Common myeloid progenitor, CD34-positive (primary cell): ENCODE results near the gene SLC24A3.

Experiments
- CTCF ChIA-PET: fragments of 350-600 bp; sonication (Branson Sonifier 250); formaldehyde crosslinking; loops from one replicate; lab custom pipeline; 2021; ENCODE audit warnings: antibody characterized with exemption; lab: Charles Lee
- POLR2A ChIA-PET: fragments of 350-600 bp; sonication (Branson Sonifier 250); formaldehyde crosslinking; loops from one replicate; lab custom pipeline; 2021; ENCODE audit warnings: antibody characterized with exemption; lab: Charles Lee
- DNase-seq, 3 donors: peaks; one replicate each; pipeline versions ENCODE4 v3.0.0 to v3.0.0-alpha.2; 2013
- H3K27ac ChIP-seq, 2 experiments: 1 replicate in 1 of 2; 2 replicates in 1 of 2; pipeline ENCODE4 v1.7.0; 2013; ENCODE audit warnings: inconsistent platforms in 2 of 2, low read length in 2 of 2, mild to moderate bottlenecking in 2 of 2, low read depth in 1 of 2, moderate library complexity in 1 of 2; ENCODE audit not compliant: severe bottlenecking in 2 of 2, insufficient read depth in 1 of 2, poor library complexity in 1 of 2
- H3K27me3 ChIP-seq, 5 experiments: replicated peaks in 2 of 5; 1 replicate in 3 of 5; 2 replicates in 2 of 5; pipeline versions ENCODE4 v1.6.1 to v1.7.0; 2013; ENCODE audit warnings: low read length in 4 of 5, mild to moderate bottlenecking in 2 of 5, moderate library complexity in 2 of 5, inconsistent platforms in 1 of 5; ENCODE audit not compliant: insufficient read depth in 5 of 5, control insufficient read depth in 4 of 5
- H3K36me3 ChIP-seq, 4 experiments: 1 replicate in 2 of 4; 2 replicates in 2 of 4; pipeline versions ENCODE4 v1.6.1 to v1.7.0; 2013; ENCODE audit warnings: low read length in 3 of 4, control low read depth in 1 of 4, mild to moderate bottlenecking in 1 of 4; ENCODE audit not compliant: control insufficient read depth in 4 of 4, insufficient read depth in 4 of 4
- H3K4me1 ChIP-seq, 4 experiments: 1 replicate in 3 of 4; 2 replicates in 1 of 4; pipeline versions ENCODE4 v1.6.1 to v1.7.1; 2013; ENCODE audit warnings: low read length in 3 of 4, mild to moderate bottlenecking in 3 of 4, control low read depth in 1 of 4, inconsistent platforms in 1 of 4, moderate library complexity in 1 of 4; ENCODE audit not compliant: control insufficient read depth in 4 of 4, insufficient read depth in 4 of 4; ENCODE audit errors: control extremely low read depth in 1 of 4
- H3K4me3 ChIP-seq, 7 experiments: 1 replicate in 4 of 7; 2 replicates in 3 of 7; pipeline versions ENCODE4 v1.5.1 to v1.7.0; 2013; ENCODE audit warnings: mild to moderate bottlenecking in 7 of 7, low read length in 6 of 7, moderate library complexity in 6 of 7, inconsistent platforms in 2 of 7, low read depth in 2 of 7, control low read depth in 1 of 7; ENCODE audit not compliant: insufficient read depth in 4 of 7, control insufficient read depth in 1 of 7; ENCODE audit errors: extremely low read depth in 1 of 7
- H3K9me3 ChIP-seq, 5 experiments: 1 replicate in 4 of 5; 2 replicates in 1 of 5; pipeline versions ENCODE4 v1.6.1 to v1.7.1; 2013; ENCODE audit warnings: low read length in 4 of 5, mild to moderate bottlenecking in 2 of 5, inconsistent platforms in 1 of 5, low read depth in 1 of 5, moderate library complexity in 1 of 5; ENCODE audit not compliant: control insufficient read depth in 4 of 5, insufficient read depth in 2 of 5; ENCODE audit errors: control extremely low read depth in 1 of 5
- WGBS: methylation state at CpG from one replicate; pipeline ENCODE4 v1.1.5; 2013; ENCODE audit not compliant: insufficient coverage; 5-methylcytosine and 5-hydroxymethylcytosine counted together

The SLC24A3 gene

GRCh38 chr20:19423900-19424620 is 211.6 kb downstream of the SLC24A3 start:
- Histone ChIP-seq H3K36me3 (no peaks in the 10 kb centered on the region), H3K4me1 (peaks cover 2 to 35% (median 14%) of the 10 kb centered on the region in 4 experiments), H3K9me3 (peaks cover 0 to 5% (median 0%) of the 10 kb centered on the region in 5 experiments), H3K27ac (no peak overlapping the region), H3K4me3 (no peak overlapping the region), H3K27me3 (no peaks in the 10 kb centered on the region)
- WGBS: 79% methylated on average over 5 of the region's 8 CpGs
- ChIA-PET POLR2A (no interaction called here), CTCF (interaction anchor here (1.3 kb wide), 2 partner anchors 28 to 30 kb away, joined by 3 to 4 read pairs; no protein-coding TSS in a partner anchor)
- no peak for DNase-seq

GRCh38 chr20:19426356-19426755 is 213.9 kb downstream of the SLC24A3 start:
- peaks cover 2 to 32% (median 10%) of the 10 kb centered on the region in 4 experiments for H3K4me1 ChIP-seq
- no peaks in the 10 kb centered on the region for H3K36me3 ChIP-seq
- peaks cover 0 to 5% (median 0%) of the 10 kb centered on the region in 5 experiments for H3K9me3 ChIP-seq
- no peak overlapping the region for H3K27ac ChIP-seq
- DNase-seq: no peak
- no peaks in the 10 kb centered on the region for H3K27me3 ChIP-seq
- CTCF ChIA-PET: no interaction called here
- 100% methylated on average over 2 of the region's 3 CpGs for WGBS
- H3K4me3 ChIP-seq: no peak overlapping the region
- POLR2A ChIA-PET: no interaction called here

- H3K9me3 ChIP-seq: no peaks in the 10 kb centered on the region
- DNase-seq: no peak
- H3K27me3 ChIP-seq: no peaks in the 10 kb centered on the region
- CTCF ChIA-PET: interaction anchor here (1.2 kb wide), 1 partner anchor 18 kb away, joined by 4 read pairs; no protein-coding TSS in a partner anchor
- no peak overlapping the region for H3K4me3 ChIP-seq
- peaks cover 2 to 31% (median 10%) of the 10 kb centered on the region in 4 experiments for H3K4me1 ChIP-seq
- H3K27ac ChIP-seq: no peak overlapping the region
- POLR2A ChIA-PET: no interaction called here
- no peaks in the 10 kb centered on the region for H3K36me3 ChIP-seq
- 98% methylated on average over 8 of the region's 9 CpGs for WGBS
These were observed 215.0 kb downstream of the SLC24A3 start for GRCh38 chr20:19427480-19427879.

GRCh38 chr20:19427913-19428312 is 215.5 kb downstream of the SLC24A3 start:
- Histone ChIP-seq H3K4me3 (no peak overlapping the region), H3K27me3 (no peaks in the 10 kb centered on the region), H3K27ac (no peak overlapping the region), H3K9me3 (no peaks in the 10 kb centered on the region), H3K4me1 (peaks cover 2 to 27% (median 8%) of the 10 kb centered on the region in 4 experiments), H3K36me3 (no peaks in the 10 kb centered on the region)
- DNase-seq: no peak
- WGBS: 94% methylated on average over 6 of the region's 7 CpGs
- ChIA-PET CTCF (interaction anchor here (1.2 kb wide), 1 partner anchor 18 kb away, joined by 4 read pairs; no protein-coding TSS in a partner anchor), POLR2A (no interaction called here)

- Histone ChIP-seq H3K27ac (no peak overlapping the region), H3K36me3 (no peaks in the 10 kb centered on the region), H3K9me3 (no peaks in the 10 kb centered on the region), H3K4me3 (no peak overlapping the region), H3K4me1 (peaks cover 2 to 23% (median 7%) of the 10 kb centered on the region in 4 experiments), H3K27me3 (no peaks in the 10 kb centered on the region)
- ChIA-PET POLR2A (no interaction called here), CTCF (interaction anchor here (1.2 kb wide), 1 partner anchor 18 kb away, joined by 4 read pairs; no protein-coding TSS in a partner anchor)
- 20% methylated on average over 1 of the region's 5 CpGs for WGBS
- peak in 1 of 3 donors; percentile 12 for DNase-seq
These were observed 215.9 kb downstream of the SLC24A3 start for GRCh38 chr20:19428324-19428723.

GRCh38 chr20:19429538-19429937 is 217.1 kb downstream of the SLC24A3 start:
- no peak for DNase-seq
- Histone ChIP-seq H3K36me3 (no peaks in the 10 kb centered on the region), H3K9me3 (no peaks in the 10 kb centered on the region), H3K4me3 (no peak overlapping the region), H3K4me1 (peaks cover 2 to 14% (median 5%) of the 10 kb centered on the region in 4 experiments), H3K27ac (no peak overlapping the region), H3K27me3 (no peaks in the 10 kb centered on the region)
- ChIA-PET CTCF (no interaction called here), POLR2A (no interaction called here)
- WGBS: 98% methylated on average over 4 of the region's 7 CpGs

GRCh38 chr20:19430641-19431315 is 218.3 kb downstream of the SLC24A3 start:
- 93% methylated on average over 3 of the region's 5 CpGs for WGBS
- CTCF ChIA-PET: interaction anchor here (1.5 kb wide), 1 partner anchor 10 kb away, joined by 3 read pairs; no protein-coding TSS in a partner anchor
- DNase-seq: no peak
- Histone ChIP-seq H3K4me3 (no peak overlapping the region), H3K27ac (no peak overlapping the region), H3K27me3 (no peaks in the 10 kb centered on the region), H3K36me3 (no peaks in the 10 kb centered on the region), H3K4me1 (peaks cover 2 to 14% (median 5%) of the 10 kb centered on the region in 4 experiments), H3K9me3 (no peaks in the 10 kb centered on the region)
- POLR2A ChIA-PET: no interaction called here
